Measurements from ENCODE around the gene LMAN2L.

Gene LMAN2L

GRCh38 chr2:96716388-96716787 is 23.5 kb downstream of the LMAN2L start:
- in situ Hi-C loops (cut with HindIII; ENCODE audit: low sequenced_read_pairs) = no loop called here

- in situ Hi-C loops (cut with HindIII; ENCODE audit: low sequenced_read_pairs) = no loop called here
Measured at GRCh38 chr2:96715658-96716057, 24.2 kb downstream of the LMAN2L start.

- in situ Hi-C loops (cut with HindIII; ENCODE audit: low sequenced_read_pairs) = no loop called here
Measured at GRCh38 chr2:96710985-96711384, 28.9 kb downstream of the LMAN2L start.

- in situ Hi-C loops (cut with HindIII; ENCODE audit: low sequenced_read_pairs) = no loop called here
Measured at GRCh38 chr2:96703021-96703751, 36.7 kb downstream of the LMAN2L start.

- in situ Hi-C loops (cut with HindIII; ENCODE audit: low sequenced_read_pairs) = no loop called here
Measured at GRCh38 chr2:96702098-96702785, 37.6 kb downstream of the LMAN2L start.

GRCh38 chr2:96701636-96702035 is 38.2 kb downstream of the LMAN2L start:
- in situ Hi-C loops (cut with HindIII; ENCODE audit: low sequenced_read_pairs) = no loop called here

- in situ Hi-C loops (cut with HindIII; ENCODE audit: low sequenced_read_pairs) = no loop called here
Measured at GRCh38 chr2:96700086-96700485, 39.8 kb downstream of the LMAN2L start.

- in situ Hi-C loops (cut with HindIII; ENCODE audit: low sequenced_read_pairs) = no loop called here
Measured at GRCh38 chr2:96699621-96700020, 40.2 kb downstream of the LMAN2L start.

- in situ Hi-C loops (cut with HindIII; ENCODE audit: low sequenced_read_pairs) = no loop called here
Measured at GRCh38 chr2:96699021-96699420, 40.8 kb downstream of the LMAN2L start.

- in situ Hi-C loops (cut with HindIII; ENCODE audit: low sequenced_read_pairs) = no loop called here
Measured at GRCh38 chr2:96698221-96698861, 41.5 kb downstream of the LMAN2L start.

GRCh38 chr2:96697476-96697875 is 42.4 kb downstream of the LMAN2L start:
- in situ Hi-C loops (cut with HindIII; ENCODE audit: low sequenced_read_pairs) = no loop called here

GRCh38 chr2:96695602-96696001 is 44.3 kb downstream of the LMAN2L start:
- in situ Hi-C loops (cut with HindIII; ENCODE audit: low sequenced_read_pairs) = no loop called here

- in situ Hi-C loops (cut with HindIII; ENCODE audit: low sequenced_read_pairs) = no loop called here
Measured at GRCh38 chr2:96694816-96695455, 44.9 kb downstream of the LMAN2L start.

- in situ Hi-C loops (cut with HindIII; ENCODE audit: low sequenced_read_pairs) = no loop called here
Measured at GRCh38 chr2:96694279-96694678, 45.6 kb downstream of the LMAN2L start.

GRCh38 chr2:96693286-96694200 is 46.3 kb downstream of the LMAN2L start:
- in situ Hi-C loops (cut with HindIII; ENCODE audit: low sequenced_read_pairs) = no loop called here

GRCh38 chr2:96692094-96692971 is 47.5 kb downstream of the LMAN2L start:
- in situ Hi-C loops (cut with HindIII; ENCODE audit: low sequenced_read_pairs) = no loop called here

- in situ Hi-C loops (cut with HindIII; ENCODE audit: low sequenced_read_pairs) = no loop called here
Measured at GRCh38 chr2:96691022-96691612, 48.7 kb downstream of the LMAN2L start.

GRCh38 chr2:96690306-96691021 is 49.4 kb downstream of the LMAN2L start:
- in situ Hi-C loops (cut with HindIII; ENCODE audit: low sequenced_read_pairs) = no loop called here
